ENCODE results near the gene LRP11. TPM values are rescaled to one million over a fixed set of nuclear protein-coding genes. Genes with fewer than 3 reads are reported as not detected.

The LRP11 gene
- total RNA-seq, 1 experiment from 2014 or later = 14.8 TPM

GRCh38 chr6:149846321-149846720, 17.8 kb downstream of the LRP11 start:
- no peak overlapping the region for H2AK5ac ChIP-seq (ENCODE audit: insufficient read length, low read length)
- no peak overlapping the region for H3K4ac ChIP-seq (ENCODE audit: low read depth, low read length)
- H4K8ac ChIP-seq (replicated peaks; ENCODE audit: insufficient read length, low read depth, low read length) = no peak overlapping the region
- no peak for DNase-seq
- Mint-ChIP-seq H3K36me3 (ENCODE audit: insufficient read depth in 1 of 3, low read depth in 3 of 3) (peaks cover 0 to 4% (median 3%) of the 10 kb centered on the region in 3 experiments; a peak in 4 of 7 replicates), H3K4me3 (no peak overlapping the region), H3K9me3 (no peaks in the 10 kb centered on the region), H3K27ac (peak overlapping the region in 2 of 3 experiments; percentile 64 to 86; a peak in 2 of 7 replicates), H3K27me3 (ENCODE audit: low read depth) (no peaks in the 10 kb centered on the region), H3K4me1 (peaks cover 0 to 4% of the 10 kb centered on the region in 2 experiments; a peak in 2 of 4 replicates)
- no peak overlapping the region for H2BK20ac ChIP-seq (ENCODE audit: low read depth, low read length, poor library complexity, severe bottlenecking)
- no peak overlapping the region for H4K91ac ChIP-seq (ENCODE audit: insufficient read length, low read depth, low read length)
- H3T11ph ChIP-seq (ENCODE audit: low read length) = no peak overlapping the region
- no peaks in the 10 kb centered on the region for H3K23me2 ChIP-seq (ENCODE audit: insufficient read length, low read depth, low read length, poor library complexity, severe bottlenecking)
- H2AFZ ChIP-seq (ENCODE audit: low read length) = no peak overlapping the region
- no peaks in the 10 kb centered on the region for H3K27me3 ChIP-seq (ENCODE audit: insufficient read depth, low read length)
- no peak overlapping the region for H3K14ac ChIP-seq (ENCODE audit: insufficient read depth, low read length)
- H4K20me1 ChIP-seq (ENCODE audit: control insufficient read depth, insufficient read depth, insufficient read length) = no peaks in the 10 kb centered on the region
- WGBS (ENCODE audit: extremely low coverage, insufficient read length, low lambda C conversion rate) = no CpG with 5 or more reads among the region's 7 CpGs
- H3K23ac ChIP-seq (ENCODE audit: insufficient read length, low read depth, low read length) = no peak overlapping the region
- no peak overlapping the region for H3K56ac ChIP-seq (ENCODE audit: insufficient read length, low read depth, low read length)
- no peaks in the 10 kb centered on the region for H3K9me3 ChIP-seq (ENCODE audit: control insufficient read depth, low read depth, low read length)
- H3K27ac ChIP-seq (ENCODE audit: insufficient read length, low read depth, low read length) = no peak overlapping the region
- no peak overlapping the region for H3K9ac ChIP-seq (ENCODE audit: extremely low read depth, insufficient read length, low read length)
- H3K4me2 ChIP-seq (ENCODE audit: insufficient read depth, insufficient read length, low read length) = no peak overlapping the region
- H3K4me1 ChIP-seq (ENCODE audit: insufficient read depth, low read length) = no peaks in the 10 kb centered on the region
- H3K18ac ChIP-seq (ENCODE audit: insufficient read length, low read depth, low read length) = no peak overlapping the region
- no peak overlapping the region for H2BK12ac ChIP-seq (ENCODE audit: insufficient read length, low read depth, low read length)
- no peaks in the 10 kb centered on the region for H3K79me1 ChIP-seq (ENCODE audit: insufficient read depth, low read depth, low read length, poor library complexity, severe bottlenecking)
- no peak for TF ChIP-seq CTCF (conservative IDR thresholded peaks at IDR 0.05)
- no peak overlapping the region for H2BK120ac ChIP-seq (ENCODE audit: low read depth, low read length, poor library complexity, severe bottlenecking)
- H2BK5ac ChIP-seq (ENCODE audit: insufficient read length, low read length) = no peak overlapping the region
- H3K79me2 ChIP-seq (ENCODE audit: insufficient read depth, low read length) = no peaks in the 10 kb centered on the region
- H4K5ac ChIP-seq (ENCODE audit: insufficient read length, low read depth, low read length) = no peak overlapping the region
- H2BK15ac ChIP-seq (ENCODE audit: low read depth, low read length) = no peak overlapping the region

Measured in H9 (cell line).